Right lobe of liver (tissue), 6 donors: Measurements from ENCODE around the gene TLDC2. TPM values are rescaled to one million over a fixed set of nuclear protein-coding genes. Genes with fewer than 3 reads are reported as not detected.
A peak's percentile ranks its signal among the peaks of the same experiment; 100 is the strongest.
"Not testable (repeated sequence)": the region's sequence is repeated elsewhere in the genome, so short reads cannot be mapped to it uniquely, and the experiment has no call there.

ENCODE experiments used
- ATAC-seq, 4 donors: fragments of 200-7000 bp; cut with Tn5 transposase; one replicate each; pipeline ENCODE4 v1.9.1; 2020; ENCODE audit warnings: mild to moderate bottlenecking in 4 of 4, moderate library complexity in 4 of 4
- DNase-seq, 3 donors: peaks; one replicate each; pipeline ENCODE4 v3.0.0-alpha.2; 2020
- H3K27ac ChIP-seq, 3 donors: fragments of 200-600 bp; one replicate each; pipeline ENCODE4 v1.8.0; 2022
- H3K27me3 ChIP-seq, 2 donors: fragments of 200-600 bp; one replicate each; pipeline ENCODE4 v1.8.0; 2022
- H3K36me3 ChIP-seq, 4 donors: fragments of 200-600 bp; sonication (generic) in 1 of 4; one replicate each; pipeline versions ENCODE4 v1.5.1 to v1.8.0; 2017 to 2022; ENCODE audit warnings: control low read depth in 1 of 4
- H3K4me1 ChIP-seq, 4 donors: fragments of 200-600 bp; sonication (generic) in 1 of 4; one replicate each; pipeline versions ENCODE4 v1.5.1 to v1.8.0; 2017 to 2022; ENCODE audit warnings: control low read depth in 1 of 4
- H3K4me3 ChIP-seq, 3 donors: fragments of 200-600 bp; one replicate each; pipeline ENCODE4 v1.8.0; 2022
- H3K9me3 ChIP-seq, 4 donors: fragments of 200-600 bp; sonication (generic) in 1 of 4; one replicate each; pipeline versions ENCODE4 v1.5.1 to v1.8.0; 2017 to 2022; ENCODE audit warnings: control low read depth in 1 of 4
- CTCF ChIP-seq, 4 donors: fragments of 200-600 bp in 3 of 4; fragments of 450-650 bp in 1 of 4; IDR thresholded peaks; one replicate each; pipeline versions ENCODE4 v1.5.1 to v1.8.0; 2016 to 2022; ENCODE audit warnings: antibody characterized with exemption in 4 of 4, mild to moderate bottlenecking in 2 of 4
- POLR2A ChIP-seq: fragments of 450-650 bp; IDR thresholded peaks from one replicate; pipeline ENCODE4 v1.6.1; 2017; ENCODE audit warnings: antibody characterized with exemption, mild to moderate bottlenecking
- WGBS: methylation state at CpG from one replicate; pipeline ENCODE4 v1.1.6; 2018; ENCODE audit warnings: low coverage, low lambda C conversion rate; ENCODE audit not compliant: insufficient coverage; ENCODE audit errors: missing lambda C conversion rate; 5-methylcytosine and 5-hydroxymethylcytosine counted together
- intact Hi-C, 2 donors: fragments of 100-400 bp; cut with DNase I; formaldehyde crosslinking; loops; one replicate each; pipeline versions ENCODE4 v1.11.2 to v1.14.1; 2022
- total RNA-seq, 6 experiments: library from RNA; depleted of rRNA in 2 of 6; stranded (reverse); fragments of >200 nt in 2 of 6; fragmentation: NEBNext Ultra II Directional in 3 of 6; extraction: Animal tissue kit (Norgen Biotek cat#: 25700) in 3 of 6; gene quantifications; one replicate each; pipeline versions ENCODE4 v1.1.0 to v1.2.4, GENCODE V29; 2016 to 2023
- donor health status: DM: no; HTN: yes; CAD: no.
- donor health status: DM: no; HTN: no; CAD: no.
- donor health status: DM: no; HTN: no; CAD: no.
- donor health status: DM: no; HTN: yes; CAD: no.
- donor health status: DM: no; HTN: yes; CAD: no.

Gene TLDC2
- total RNA-seq, 6 experiments from 2014 or later, result 0.43 TPM; not detected in 5

DNA sequence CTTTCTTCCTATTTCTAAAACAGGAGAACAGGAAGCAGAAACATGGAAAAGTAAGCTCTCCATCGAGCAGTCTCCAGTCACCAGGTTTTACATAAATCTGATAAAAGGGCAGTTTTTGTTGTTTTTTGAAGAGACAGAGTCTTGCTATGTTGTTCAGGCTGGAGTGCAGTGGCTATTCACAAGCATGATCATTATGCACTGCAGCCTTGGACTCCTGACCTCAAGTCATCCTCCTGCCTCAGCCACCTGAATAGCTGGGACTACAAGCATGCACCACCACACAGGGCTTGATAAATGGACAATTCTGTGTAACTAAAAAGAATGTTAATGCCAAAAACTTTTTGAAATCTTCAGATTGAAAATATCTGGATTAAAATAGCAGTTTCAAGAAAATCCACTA lies 51.8 kb downstream of the TLDC2 start:
- intact Hi-C loops, result no loop called here
- Histone ChIP-seq H3K9me3 (no peaks in the 10 kb centered on the region), H3K4me1 (peaks cover 0 to 24% (median 11%) of the 10 kb centered on the region in 4 donors), H3K36me3 (peaks cover 0 to 30% (median 16%) of the 10 kb centered on the region in 4 donors), H3K4me3 (no peak overlapping the region), H3K27me3 (no peaks in the 10 kb centered on the region), H3K27ac (no peak overlapping the region)
- DNase-seq (peak in 1 of 3 donors; percentile 27), ATAC-seq (no peak)
- TF ChIP-seq CTCF (IDR thresholded peaks at IDR 0.05) (no peak), POLR2A (no peak)
- 67% methylated on average over 1 of the region's 1 CpG for WGBS

GRCh38 chr20:36929290-36929689 lies 53.4 kb downstream of the TLDC2 start:
- no peaks in the 10 kb centered on the region for H3K27me3 ChIP-seq
- DNase-seq (no peak), ATAC-seq (no peak)
- no peak overlapping the region for H3K27ac ChIP-seq
- no peak overlapping the region for H3K4me3 ChIP-seq
- 71% methylated on average over 5 of the region's 6 CpGs for WGBS
- intact Hi-C loops, result no loop called here
- TF ChIP-seq POLR2A (no peak), CTCF (IDR thresholded peaks at IDR 0.05) (no peak)
- peaks cover 0 to 34% (median 17%) of the 10 kb centered on the region in 4 donors for H3K36me3 ChIP-seq
- no peaks in the 10 kb centered on the region for H3K9me3 ChIP-seq
- peaks cover 0 to 30% (median 15%) of the 10 kb centered on the region in 4 donors for H3K4me1 ChIP-seq

- Histone ChIP-seq H3K9me3 (no peaks in the 10 kb centered on the region), H3K27ac (no peak overlapping the region), H3K4me1 (peaks cover 0 to 30% (median 15%) of the 10 kb centered on the region in 4 donors), H3K4me3 (no peak overlapping the region), H3K36me3 (peaks cover 0 to 34% (median 17%) of the 10 kb centered on the region in 4 donors), H3K27me3 (no peaks in the 10 kb centered on the region)
- DNase-seq (no peak), ATAC-seq (no peak)
- 97% methylated on average over 6 of the region's 6 CpGs for WGBS
- TF ChIP-seq POLR2A (no peak), CTCF (IDR thresholded peaks at IDR 0.05) (no peak)
- intact Hi-C loops, result no loop called here
These were observed 53.8 kb downstream of the TLDC2 start for GRCh38 chr20:36929691-36930090.

DNA sequence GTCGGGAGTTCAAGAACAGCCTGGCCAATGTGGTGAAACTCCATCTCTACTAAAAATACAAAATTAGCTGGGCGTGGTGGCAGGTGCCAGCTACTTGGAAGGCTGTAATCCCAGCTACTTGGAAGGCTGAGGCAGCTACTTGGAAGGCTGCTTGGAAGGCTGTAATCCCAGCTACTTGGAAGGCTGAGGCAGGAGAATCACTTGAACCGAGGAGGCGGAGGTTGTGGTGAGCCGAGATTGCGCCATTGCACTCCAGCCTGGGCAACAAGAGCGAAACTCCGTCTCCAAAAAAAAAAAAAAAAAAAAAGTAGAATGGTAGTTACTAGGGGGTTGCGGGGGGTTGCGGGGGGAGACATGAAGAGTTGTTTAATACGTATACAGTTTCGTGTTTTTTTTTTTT lies 56.1 kb downstream of the TLDC2 start:
- H3K9me3 ChIP-seq, H3K27ac ChIP-seq, intact Hi-C loops, H3K4me3 ChIP-seq, H3K27me3 ChIP-seq, ATAC-seq: not testable (repeated sequence)
- DNase-seq, result peak in 1 of 3 donors; percentile 13
- WGBS, result 86% methylated on average over 10 of the region's 12 CpGs
- Histone ChIP-seq H3K4me1 (peaks cover 0 to 38% (median 20%) of the 10 kb centered on the region in 4 donors), H3K36me3 (peaks cover 0 to 29% (median 17%) of the 10 kb centered on the region in 4 donors)

- Histone ChIP-seq H3K4me1 (peaks cover 0 to 44% (median 20%) of the 10 kb centered on the region in 4 donors), H3K27me3 (no peaks in the 10 kb centered on the region), H3K36me3 (peaks cover 0 to 23% (median 14%) of the 10 kb centered on the region in 4 donors), H3K9me3 (no peaks in the 10 kb centered on the region), H3K4me3 (no peak overlapping the region), H3K27ac (peak overlapping the region in 2 of 3 donors; percentile 4 to 28)
- 39% methylated on average over 10 of the region's 11 CpGs for WGBS
- intact Hi-C loops, result no loop called here
- DNase-seq (peak in 1 of 3 donors; percentile 53), ATAC-seq (peak; percentile 28 to 59 (median 38))
- TF ChIP-seq CTCF (IDR thresholded peaks at IDR 0.05) (no peak), POLR2A (no peak)
These were observed 56.8 kb downstream of the TLDC2 start for GRCh38 chr20:36932476-36933426.

DNA sequence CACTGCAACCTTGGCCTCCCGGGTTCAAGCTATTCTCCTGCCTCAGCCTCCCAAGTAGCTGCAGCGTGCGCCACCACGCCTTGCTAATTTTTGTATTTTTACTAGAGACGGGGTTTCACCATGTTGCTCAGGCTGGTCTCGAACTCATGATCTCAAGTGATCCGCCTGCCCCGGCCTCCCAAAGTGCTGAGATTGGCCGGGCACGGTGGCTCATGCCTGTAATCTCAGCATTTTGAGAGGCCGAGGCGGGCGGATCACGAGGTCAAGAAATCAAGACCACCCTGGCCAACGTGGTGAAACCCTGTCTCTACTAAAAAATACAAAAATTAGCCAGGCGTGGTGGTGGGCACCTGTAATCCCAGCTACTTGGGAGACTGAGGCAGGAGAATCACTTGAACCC lies 57.6 kb downstream of the TLDC2 start:
- DNase-seq, result peak in 1 of 3 donors; percentile 36
- H3K27ac ChIP-seq, result peak overlapping the region in 1 of 3 donors; percentile 28
- ATAC-seq, H3K4me3 ChIP-seq, intact Hi-C loops, H3K9me3 ChIP-seq, H3K27me3 ChIP-seq: not testable (repeated sequence)
- peaks cover 0 to 46% (median 20%) of the 10 kb centered on the region in 4 donors for H3K4me1 ChIP-seq
- peaks cover 0 to 18% (median 9%) of the 10 kb centered on the region in 4 donors for H3K36me3 ChIP-seq
- 96% methylated on average over 16 of the region's 16 CpGs for WGBS
